Peyer's patch (tissue), 4 donors: ENCODE results near the gene SUPT5H.

Experiments used
- POLR2A ChIP-seq, 2 donors: fragments of 450-650 bp; IDR thresholded peaks; one replicate each; pipeline ENCODE4 v1.5.1; 2017; ENCODE audit warnings: antibody characterized with exemption in 2 of 2, mild to moderate bottlenecking in 2 of 2, moderate library complexity in 2 of 2
- TF ChIP-seq, protein P1 (sequence below), 6 experiments: fragments of 450-650 bp in 4 of 6; fragments of 200-600 bp in 2 of 6; sonication (generic) in 1 of 6; IDR thresholded peaks; one replicate each; pipeline ENCODE4 v1.5.1; 2017 to 2019; ENCODE audit warnings: antibody characterized with exemption in 6 of 6, mild to moderate bottlenecking in 3 of 6, moderate library complexity in 1 of 6

DNA sequence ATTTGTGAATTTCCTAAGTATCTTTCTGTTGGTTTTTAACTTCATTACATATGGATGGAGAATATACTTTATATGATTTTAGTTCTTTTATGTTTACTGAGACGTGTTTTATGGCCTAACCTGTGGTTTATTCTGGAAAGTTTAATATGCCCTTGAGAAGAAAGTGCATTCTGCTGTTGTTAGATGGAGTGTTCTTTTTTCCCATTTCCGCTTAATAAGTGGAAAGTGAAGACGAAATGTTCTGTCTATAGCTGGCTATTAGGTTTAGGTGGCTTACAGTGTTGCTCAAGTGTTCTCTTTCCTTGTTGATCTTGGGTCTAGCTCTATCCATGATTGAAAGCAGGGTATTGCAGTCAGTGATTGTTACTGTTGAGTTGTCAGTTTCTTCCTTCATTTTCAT lies 18.0 kb downstream of the SUPT5H start:
- TF ChIP-seq, protein P1, sequence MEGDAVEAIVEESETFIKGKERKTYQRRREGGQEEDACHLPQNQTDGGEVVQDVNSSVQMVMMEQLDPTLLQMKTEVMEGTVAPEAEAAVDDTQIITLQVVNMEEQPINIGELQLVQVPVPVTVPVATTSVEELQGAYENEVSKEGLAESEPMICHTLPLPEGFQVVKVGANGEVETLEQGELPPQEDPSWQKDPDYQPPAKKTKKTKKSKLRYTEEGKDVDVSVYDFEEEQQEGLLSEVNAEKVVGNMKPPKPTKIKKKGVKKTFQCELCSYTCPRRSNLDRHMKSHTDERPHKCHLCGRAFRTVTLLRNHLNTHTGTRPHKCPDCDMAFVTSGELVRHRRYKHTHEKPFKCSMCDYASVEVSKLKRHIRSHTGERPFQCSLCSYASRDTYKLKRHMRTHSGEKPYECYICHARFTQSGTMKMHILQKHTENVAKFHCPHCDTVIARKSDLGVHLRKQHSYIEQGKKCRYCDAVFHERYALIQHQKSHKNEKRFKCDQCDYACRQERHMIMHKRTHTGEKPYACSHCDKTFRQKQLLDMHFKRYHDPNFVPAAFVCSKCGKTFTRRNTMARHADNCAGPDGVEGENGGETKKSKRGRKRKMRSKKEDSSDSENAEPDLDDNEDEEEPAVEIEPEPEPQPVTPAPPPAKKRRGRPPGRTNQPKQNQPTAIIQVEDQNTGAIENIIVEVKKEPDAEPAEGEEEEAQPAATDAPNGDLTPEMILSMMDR (IDR thresholded peaks at IDR 0.05), result no peak
- no peak for TF ChIP-seq POLR2A (IDR thresholded peaks at IDR 0.05)
